ENCODE results near the gene EIF2AK3. TPM values are rescaled to one million over a fixed set of nuclear protein-coding genes. Genes with fewer than 3 reads are reported as not detected.
A peak's percentile ranks its signal among the peaks of the same experiment; 100 is the strongest.
"Not testable (repeated sequence)": the region's sequence is repeated elsewhere in the genome, so short reads cannot be mapped to it uniquely, and the experiment has no call there.

Gene EIF2AK3
- polyA plus RNA-seq, 1 experiment = 3.8 TPM

- ChIA-PET POLR2A (no interaction called here), CTCF (interaction anchor here (1.4 to 1.7 kb wide), 3 partner anchors 10 to 115 kb away, joined by 3 to 5 read pairs (median 3); no protein-coding TSS in a partner anchor)
- Histone ChIP-seq H3K36me3 (ENCODE audit: control insufficient read depth, insufficient read depth, low read length) (peaks cover 12% of the 10 kb centered on the region), H3K27me3 (ENCODE audit: control insufficient read depth, insufficient read depth, low read length) (no peaks in the 10 kb centered on the region), H3K4me3 (ENCODE audit: low read depth, low read length) (no peak overlapping the region)
- TF ChIP-seq, protein P1, sequence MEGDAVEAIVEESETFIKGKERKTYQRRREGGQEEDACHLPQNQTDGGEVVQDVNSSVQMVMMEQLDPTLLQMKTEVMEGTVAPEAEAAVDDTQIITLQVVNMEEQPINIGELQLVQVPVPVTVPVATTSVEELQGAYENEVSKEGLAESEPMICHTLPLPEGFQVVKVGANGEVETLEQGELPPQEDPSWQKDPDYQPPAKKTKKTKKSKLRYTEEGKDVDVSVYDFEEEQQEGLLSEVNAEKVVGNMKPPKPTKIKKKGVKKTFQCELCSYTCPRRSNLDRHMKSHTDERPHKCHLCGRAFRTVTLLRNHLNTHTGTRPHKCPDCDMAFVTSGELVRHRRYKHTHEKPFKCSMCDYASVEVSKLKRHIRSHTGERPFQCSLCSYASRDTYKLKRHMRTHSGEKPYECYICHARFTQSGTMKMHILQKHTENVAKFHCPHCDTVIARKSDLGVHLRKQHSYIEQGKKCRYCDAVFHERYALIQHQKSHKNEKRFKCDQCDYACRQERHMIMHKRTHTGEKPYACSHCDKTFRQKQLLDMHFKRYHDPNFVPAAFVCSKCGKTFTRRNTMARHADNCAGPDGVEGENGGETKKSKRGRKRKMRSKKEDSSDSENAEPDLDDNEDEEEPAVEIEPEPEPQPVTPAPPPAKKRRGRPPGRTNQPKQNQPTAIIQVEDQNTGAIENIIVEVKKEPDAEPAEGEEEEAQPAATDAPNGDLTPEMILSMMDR (IDR thresholded peaks at IDR 0.05; ENCODE audit: insufficient read depth, low read depth, low read length) = no peak
- no peak for DNase-seq (ENCODE audit: low read depth)
These were observed 70.0 kb downstream of the EIF2AK3 start for GRCh38 chr2:88557290-88557689.

DNA sequence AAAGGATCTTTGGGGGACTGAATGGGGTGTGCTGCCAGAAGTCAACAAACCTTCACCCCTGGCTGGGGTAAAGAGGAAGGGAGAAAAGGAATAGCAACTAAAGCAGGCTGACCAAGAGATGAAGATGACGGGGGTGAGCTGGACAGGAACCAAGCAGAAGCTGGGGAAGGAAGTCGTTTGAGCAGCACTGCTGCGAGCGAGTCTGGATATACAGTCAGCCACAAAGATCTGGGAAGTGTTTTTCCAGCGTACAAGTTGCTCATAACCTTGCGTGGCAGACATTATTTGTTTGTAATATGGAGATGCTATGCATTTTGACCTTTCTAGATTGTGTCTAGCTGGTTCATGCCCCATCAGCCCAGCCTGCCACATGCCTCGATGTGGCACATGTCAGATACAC, 71.2 kb downstream of the EIF2AK3 start:
- POLR2A ChIA-PET = no interaction called here
- H3K27me3 ChIP-seq (ENCODE audit: control insufficient read depth, insufficient read depth, low read length) = no peaks in the 10 kb centered on the region
- H3K4me3 ChIP-seq (ENCODE audit: low read depth, low read length) = no peak overlapping the region
- peaks cover 10% of the 10 kb centered on the region for H3K36me3 ChIP-seq (ENCODE audit: control insufficient read depth, insufficient read depth, low read length)
- no peak for DNase-seq (ENCODE audit: low read depth)
- CTCF ChIA-PET = interaction anchor here (1.1 to 1.7 kb wide), 2 partner anchors 10 to 116 kb away, joined by 5 read pairs; no protein-coding TSS in a partner anchor
- TF ChIP-seq, protein P1 (IDR thresholded peaks at IDR 0.05; ENCODE audit: insufficient read depth, low read depth, low read length) = no peak

GRCh38 chr2:88554189-88554588, 73.1 kb downstream of the EIF2AK3 start:
- Histone ChIP-seq H3K4me3 (ENCODE audit: low read depth, low read length) (no peak overlapping the region), H3K36me3 (ENCODE audit: control insufficient read depth, insufficient read depth, low read length) (peaks cover 7% of the 10 kb centered on the region), H3K27me3 (ENCODE audit: control insufficient read depth, insufficient read depth, low read length) (no peaks in the 10 kb centered on the region; the same call in 1 of the 2 replicates)
- CTCF ChIA-PET = interaction anchor here (1.1 kb wide), 1 partner anchor 117 kb away, joined by 3 read pairs; no protein-coding TSS in a partner anchor
- DNase-seq (ENCODE audit: low read depth) = no peak
- TF ChIP-seq, protein P1 (IDR thresholded peaks at IDR 0.05; ENCODE audit: insufficient read depth, low read depth, low read length) = no peak
- POLR2A ChIA-PET = no interaction called here

DNA sequence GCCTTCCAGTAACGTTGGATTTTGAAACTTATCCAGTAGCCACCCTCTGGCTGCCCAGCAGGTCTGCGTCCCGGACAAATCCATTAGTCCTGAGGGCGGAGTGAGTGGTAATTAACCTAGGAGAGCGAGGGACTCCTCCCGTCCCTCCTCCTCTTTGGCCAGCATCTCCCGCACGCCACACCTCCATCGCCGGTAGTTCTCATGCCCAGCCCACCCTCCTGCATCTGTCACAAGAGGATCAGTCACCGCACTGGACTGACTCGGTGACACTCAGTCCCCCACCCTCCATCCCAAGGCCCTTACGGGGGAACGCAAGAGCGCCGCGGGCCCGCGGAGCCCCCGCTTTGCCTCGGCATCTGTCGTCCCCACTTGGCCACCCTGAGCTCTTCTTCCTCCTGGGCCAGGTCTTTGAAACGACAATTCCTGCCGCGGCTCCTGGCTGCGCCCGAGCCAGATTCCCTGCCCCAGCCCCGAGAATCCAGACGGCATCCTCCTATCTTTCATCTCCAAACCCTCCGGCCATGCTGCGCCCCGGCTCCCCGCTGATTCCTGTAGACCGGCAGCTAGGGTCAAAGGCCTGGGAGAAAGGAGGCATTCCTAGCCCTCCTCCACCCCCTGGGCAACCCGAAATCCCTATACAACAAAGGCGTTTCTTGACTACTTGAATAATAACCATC, 77.5 kb downstream of the EIF2AK3 start:
- peak overlapping the region; percentile 21 for H3K4me3 ChIP-seq (ENCODE audit: low read depth, low read length)
- CTCF ChIA-PET = no interaction called here
- TF ChIP-seq, protein P1 (IDR thresholded peaks at IDR 0.05; ENCODE audit: insufficient read depth, low read depth, low read length) = no peak

GRCh38 chr2:88546291-88546690, 81.0 kb downstream of the EIF2AK3 start:
- H3K4me3 ChIP-seq (ENCODE audit: low read depth, low read length); POLR2A ChIA-PET; DNase-seq (ENCODE audit: low read depth); H3K27me3 ChIP-seq (ENCODE audit: control insufficient read depth, insufficient read depth, low read length); H3K36me3 ChIP-seq (ENCODE audit: control insufficient read depth, insufficient read depth, low read length): not testable (repeated sequence)
- CTCF ChIA-PET = interaction anchor here (1.0 to 1.5 kb wide), 2 partner anchors 10 to 123 kb away, joined by 3 to 5 read pairs; no protein-coding TSS in a partner anchor

More for the DNA sequence above, 77.5 kb downstream of the EIF2AK3 start:
- Histone ChIP-seq H3K27me3 (ENCODE audit: control insufficient read depth, insufficient read depth, low read length) (no peaks in the 10 kb centered on the region; the same call in 1 of the 2 replicates), H3K36me3 (ENCODE audit: control insufficient read depth, insufficient read depth, low read length) (peaks cover 2% of the 10 kb centered on the region; the same call in 1 of the 2 replicates)
- POLR2A ChIA-PET = interaction anchor here (0.6 kb wide), 1 partner anchor 111 kb away, joined by 5 read pairs; no protein-coding TSS in a partner anchor
- no peak for DNase-seq (ENCODE audit: low read depth)

All from BJ (cell line).